Endothelial cell of coronary artery (primary cell): ENCODE results near the gene ANGEL1. TPM values are rescaled to one million over a fixed set of nuclear protein-coding genes. Genes with fewer than 3 reads are reported as not detected.

Source experiments
- total RNA-seq: library from RNA; depleted of rRNA; stranded (reverse); fragments of >200 nt; gene quantifications from 2 replicates; pipeline ENCODE4 v1.2.3, GENCODE V29; 2014

Gene ANGEL1
- total RNA-seq, result 6.3 and 7.9 TPM in 2 replicates

GRCh38 chr14:76812422-76813383, at the start of gene ANGEL1:
ANGEL1 (minus strand) TSS chr14:76812882; CDS start chr14:76812827, 55 bp downstream.

GRCh38 chr14:76826122-76826521, 13.4 kb upstream of the ANGEL1 start, which contains the start of gene LRRC74A:
LRRC74A (plus strand) TSS chr14:76826408; CDS start chr14:76826698, 290 bp downstream.

GRCh38 chr14:76761136-76761959, 51.3 kb downstream of the ANGEL1 start, which contains the start of gene VASH1:
VASH1 (plus strand) TSS chr14:76761468; CDS start chr14:76762822, 1,354 bp downstream.

Other genes starting within 250 kb of the ANGEL1 start
- 65.8 and 101 TPM in 2 replicates for gene VASH1, start 51.4 kb downstream of the ANGEL1 start, total RNA-seq
- gene LRRC74A, start 13.5 kb upstream of the ANGEL1 start, total RNA-seq, result not detected in 2 replicates
- 8.3 and 14.8 TPM in 2 replicates for gene IRF2BPL, start 215.8 kb upstream of the ANGEL1 start, total RNA-seq